Cardiac fibroblast (primary cell): ENCODE data around the gene NRCAM.

ENCODE experiments used
- DNase-seq, 2 donors: peaks; one replicate each; pipeline versions ENCODE4 v3.0.0 to v3.0.0-alpha.2; 2010; ENCODE audit warnings: low read depth in 2 of 2
- H3K4me3 ChIP-seq, 2 donors: replicated peaks in 1 of 2; 1 replicate in 1 of 2; 2 replicates in 1 of 2; pipeline ENCODE4 v1.5.1; 2011; ENCODE audit warnings: low read depth in 2 of 2, low read length in 2 of 2, mild to moderate bottlenecking in 2 of 2, moderate library complexity in 1 of 2
- CTCF ChIP-seq: IDR thresholded peaks from one replicate; pipeline ENCODE4 v1.5.1; 2011; ENCODE audit warnings: low read depth, mild to moderate bottlenecking, low read length, inconsistent platforms

The NRCAM gene

DNA sequence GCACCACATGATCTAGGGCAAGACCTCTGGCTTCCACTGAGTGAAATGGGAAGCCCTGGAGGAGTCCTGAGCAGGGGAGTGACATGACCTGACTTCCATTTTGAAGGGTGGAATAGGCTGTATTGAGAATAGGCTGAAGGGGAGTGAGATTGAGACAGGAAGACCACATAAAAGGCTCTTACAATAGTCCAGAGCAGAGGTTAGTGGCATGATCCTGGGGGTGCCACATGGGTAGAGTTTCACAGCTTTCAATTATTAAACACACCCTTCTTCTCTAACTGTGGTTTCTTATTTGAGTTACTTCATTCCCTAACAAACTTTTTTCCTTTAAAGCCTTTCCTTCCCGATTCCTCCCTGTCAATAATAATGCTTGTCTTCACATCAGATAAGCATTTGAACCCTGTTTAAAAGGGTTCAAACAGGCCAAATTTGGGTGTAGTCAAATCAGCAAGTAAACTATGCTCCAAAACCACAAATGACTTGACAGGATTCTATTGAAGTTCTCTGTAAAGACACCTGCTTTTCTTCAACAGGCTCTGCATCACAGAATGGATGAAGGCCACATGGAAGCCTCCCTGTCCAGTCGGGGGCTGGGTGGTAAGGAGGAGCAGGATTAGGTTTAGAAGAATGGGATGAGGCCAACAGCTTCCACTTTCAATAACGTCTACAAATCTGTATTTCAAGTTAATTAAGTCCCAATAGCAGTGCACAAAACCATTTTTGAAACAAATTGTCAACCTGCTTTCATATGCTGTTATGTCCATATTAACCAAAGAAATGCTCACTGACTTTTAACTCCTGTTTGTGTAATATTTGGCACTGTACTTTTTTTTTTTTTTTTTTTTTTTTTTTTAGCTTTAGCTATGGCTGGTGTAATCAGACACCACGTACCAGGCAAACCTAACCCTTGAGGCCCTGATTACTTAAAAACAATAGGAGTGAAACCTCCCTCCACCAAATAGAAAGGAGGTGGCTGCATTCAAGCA is 131.9 kb downstream of the NRCAM start:
- H3K4me3 ChIP-seq: no peak overlapping the region
- no peak for DNase-seq
- no peak for TF ChIP-seq CTCF

- TF ChIP-seq CTCF: no peak
- no peak overlapping the region for H3K4me3 ChIP-seq
- DNase-seq: no peak
Measured at GRCh38 chr7:108322925-108323832, 133.1 kb downstream of the NRCAM start.

- H3K4me3 ChIP-seq: no peak overlapping the region
- no peak for DNase-seq
- no peak for TF ChIP-seq CTCF
Measured at GRCh38 chr7:108322046-108322445, 134.2 kb downstream of the NRCAM start.

- DNase-seq: no peak
- no peak for TF ChIP-seq CTCF
- no peak overlapping the region for H3K4me3 ChIP-seq
Measured at GRCh38 chr7:108321359-108321758, 134.9 kb downstream of the NRCAM start.

DNA sequence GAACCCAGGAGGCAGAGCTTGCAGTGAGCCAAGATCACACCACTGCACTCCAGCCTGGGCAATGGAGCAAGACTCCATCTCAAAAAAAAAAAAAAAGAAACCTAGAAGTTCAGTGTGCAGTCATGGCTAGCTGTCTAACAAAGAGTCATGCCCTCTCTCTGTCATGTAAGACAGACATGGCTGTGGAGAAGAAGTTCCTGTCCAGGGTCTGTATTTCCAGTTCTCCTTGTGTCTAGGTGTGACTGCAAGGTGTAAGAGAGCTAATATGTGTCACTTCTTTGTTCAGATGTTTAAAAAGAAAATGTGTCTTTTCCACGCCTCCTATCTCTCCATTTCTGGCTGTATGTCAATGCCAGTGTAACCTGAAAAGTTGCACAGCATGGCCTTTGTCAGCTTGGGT is 139.5 kb downstream of the NRCAM start:
- TF ChIP-seq CTCF: no peak
- H3K4me3 ChIP-seq: no peak overlapping the region
- no peak for DNase-seq

DNA sequence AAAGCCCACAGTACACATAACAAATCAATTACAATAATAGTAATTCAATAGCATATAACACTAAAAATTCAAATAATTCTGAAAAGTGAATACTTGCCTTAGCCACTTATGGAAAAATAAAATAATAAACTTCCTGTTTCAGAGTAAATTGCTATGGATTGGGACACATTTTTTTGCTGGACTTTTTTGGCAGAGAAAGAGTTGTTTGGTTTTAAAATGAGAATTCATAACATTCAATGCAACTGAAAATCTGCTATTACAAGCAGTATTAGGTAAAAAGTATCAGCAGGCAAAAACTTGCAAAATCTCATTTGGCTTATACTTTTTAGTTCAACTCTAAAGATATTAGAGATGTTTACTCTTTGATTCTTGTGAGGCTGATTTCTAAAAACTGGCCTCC is 141.7 kb downstream of the NRCAM start:
- TF ChIP-seq CTCF: no peak
- no peak for DNase-seq
- no peak overlapping the region for H3K4me3 ChIP-seq
